GM21515 (cell line): ENCODE measurements around the gene DALRD3.
A peak's percentile ranks its signal among the peaks of the same experiment; 100 is the strongest.
"Not testable (repeated sequence)": the region's sequence is repeated elsewhere in the genome, so short reads cannot be mapped to it uniquely, and the experiment has no call there.

Source experiments
- ATAC-seq: cut with Tn5 transposase; IDR thresholded peaks from one replicate; pipeline ENCODE4 v1.9.1; 2021; ENCODE audit not compliant: unreplicated experiment

DALRD3 gene

DNA sequence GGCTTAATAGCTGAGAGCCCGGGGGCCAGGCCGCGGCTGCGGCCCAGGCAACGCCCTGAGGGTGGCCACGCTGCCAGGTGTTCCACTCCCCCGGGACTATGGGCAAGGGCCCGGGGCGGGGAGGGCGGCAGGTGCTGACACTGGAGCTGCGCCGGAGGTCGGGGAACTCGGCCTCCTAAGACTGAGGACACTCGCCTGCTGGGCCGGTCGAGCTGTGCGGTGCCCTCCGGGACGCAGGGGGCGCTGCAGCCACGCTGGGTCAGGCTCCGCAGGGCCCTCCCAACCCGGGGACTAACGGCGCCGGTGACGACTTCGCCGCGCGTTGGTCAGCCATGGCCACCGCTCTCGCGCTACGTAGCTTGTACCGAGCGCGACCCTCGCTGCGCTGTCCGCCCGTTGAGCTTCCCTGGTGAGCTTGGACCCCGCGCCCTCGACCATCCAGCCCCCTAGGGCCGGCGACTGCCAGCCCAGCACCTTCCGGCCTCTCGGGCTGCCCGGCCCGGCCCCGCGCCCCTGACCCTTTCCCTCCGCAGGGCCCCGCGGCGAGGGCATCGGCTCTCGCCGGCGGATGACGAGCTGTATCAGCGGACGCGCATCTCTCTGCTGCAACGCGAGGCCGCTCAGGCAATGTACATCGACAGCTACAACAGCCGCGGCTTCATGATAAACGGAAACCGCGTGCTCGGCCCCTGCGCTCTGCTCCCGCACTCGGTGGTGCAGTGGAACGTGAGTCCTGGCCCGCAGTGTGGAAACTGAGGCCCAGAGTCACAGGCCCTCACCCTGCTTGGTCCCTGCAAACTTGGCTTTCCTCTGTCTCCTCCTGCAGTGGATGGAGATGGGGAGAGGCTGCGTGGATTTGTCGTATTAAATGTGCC lies 3.7 kb upstream of the DALRD3 start, which contains the start of gene NDUFAF3:
Gene NDUFAF3, plus strand, starts transcription at position 309 of the 875 bp plus-strand sequence. Its CDS starts 24 bp downstream, at position 333.
- peak; percentile 49 for ATAC-seq

DNA sequence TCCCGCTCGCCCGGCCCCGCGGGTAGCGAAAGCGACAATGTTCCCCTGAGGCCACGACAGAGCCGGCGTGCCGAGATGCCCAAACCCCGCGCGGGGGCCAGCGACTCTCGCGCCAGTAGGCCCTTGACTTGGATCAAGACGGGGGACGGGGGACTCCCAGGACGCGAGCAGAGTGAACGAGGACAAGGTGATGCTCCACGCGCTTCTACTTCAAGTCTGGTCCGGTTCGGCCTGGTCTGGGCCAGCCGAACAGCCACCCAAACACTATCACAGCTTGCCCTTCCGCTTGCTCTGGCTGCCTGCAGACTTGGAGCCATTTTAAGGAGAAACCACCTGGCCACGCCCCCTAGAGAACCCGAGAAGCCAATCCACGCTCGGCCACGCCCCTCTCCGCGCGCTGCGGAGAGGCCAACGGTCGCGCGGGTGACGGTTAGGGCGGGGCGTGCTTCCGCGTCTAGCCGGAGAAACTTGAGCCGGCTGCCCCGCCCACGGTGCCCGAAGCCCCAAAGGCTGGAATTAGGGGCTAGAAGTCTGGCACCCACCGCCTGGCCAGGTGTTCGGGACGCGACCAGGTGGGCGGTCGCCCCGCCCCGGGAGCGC lies 2.9 kb upstream of the DALRD3 start:
- peak; percentile 51 for ATAC-seq

DNA sequence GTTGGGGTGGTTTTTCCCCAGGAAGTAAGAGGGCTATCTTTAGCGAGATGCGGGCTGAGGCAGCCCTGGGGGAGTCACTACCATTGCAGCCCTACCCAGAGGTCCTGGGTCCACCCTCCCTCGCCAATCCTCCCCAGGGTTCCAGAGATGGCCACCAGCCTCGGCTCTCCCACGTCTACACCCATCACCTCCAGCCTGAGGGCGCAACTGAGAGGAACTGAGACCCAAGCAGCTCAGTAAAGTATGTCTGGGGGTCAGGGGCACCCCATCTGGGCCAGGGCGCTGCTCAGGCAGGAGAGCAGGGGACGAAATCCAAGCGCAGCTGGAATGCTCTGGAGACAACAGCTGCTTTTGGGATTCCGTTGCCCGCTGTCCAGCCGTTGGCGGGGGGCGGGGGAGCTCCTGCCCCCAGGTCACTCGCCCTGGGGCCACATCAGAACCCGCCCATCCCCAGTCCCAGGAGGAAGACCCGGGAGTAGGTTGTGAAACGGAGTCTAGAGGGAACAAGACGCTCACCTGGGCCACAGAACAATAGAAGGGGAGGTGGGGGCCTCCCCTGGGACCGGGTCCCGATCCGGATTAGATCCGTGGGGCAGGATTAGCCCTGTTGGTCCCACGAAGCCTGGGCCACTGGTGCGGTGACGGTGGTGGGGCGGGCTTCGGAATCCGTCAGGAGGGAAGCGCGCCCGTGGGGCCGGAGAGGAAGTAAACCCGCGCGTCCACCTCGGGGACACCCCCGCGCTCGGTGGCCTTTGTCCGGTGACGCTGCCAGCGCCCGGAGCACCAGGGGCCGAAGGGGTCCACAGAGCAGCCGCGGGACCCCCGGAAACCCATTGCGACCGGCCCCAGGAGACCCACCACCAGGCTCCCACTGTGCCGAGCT lies 2.2 kb upstream of the DALRD3 start:
- ATAC-seq, result peak; percentile 7

DNA sequence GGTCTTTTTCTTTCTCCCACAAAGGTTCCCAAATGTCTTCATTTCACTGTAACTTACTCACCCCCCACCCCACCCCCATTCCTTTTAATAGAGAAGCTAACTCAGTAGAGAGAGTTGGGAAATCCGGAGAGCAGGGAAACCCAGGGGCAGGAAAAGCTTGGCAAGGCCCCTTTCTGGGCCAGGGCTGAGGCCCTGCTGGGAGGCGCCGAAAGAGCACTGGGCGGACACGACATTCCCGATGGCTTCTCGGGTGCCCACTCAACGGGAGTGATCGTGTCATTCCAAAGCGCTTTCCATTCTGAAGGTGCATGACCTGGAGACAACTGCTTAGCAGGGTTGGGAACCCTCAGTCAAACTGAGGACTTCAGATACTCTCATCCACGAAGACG lies 1.6 kb upstream of the DALRD3 start:
- ATAC-seq, result no peak

DNA sequence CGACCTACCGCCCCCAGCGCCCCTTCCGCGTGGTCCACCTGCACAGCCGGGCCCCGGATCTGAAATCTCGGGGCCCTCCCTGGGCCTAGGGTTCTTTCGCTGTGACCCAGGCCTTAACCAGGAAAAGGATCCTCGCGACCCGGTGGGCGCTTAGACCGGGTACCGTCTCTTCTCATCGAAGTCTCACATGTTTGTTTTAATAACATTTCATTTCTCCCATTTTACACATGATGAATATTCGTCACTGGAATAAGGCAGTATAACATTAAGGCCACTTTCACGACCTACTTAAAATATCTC lies 277 bp upstream of the DALRD3 start:
- no peak for ATAC-seq

DNA sequence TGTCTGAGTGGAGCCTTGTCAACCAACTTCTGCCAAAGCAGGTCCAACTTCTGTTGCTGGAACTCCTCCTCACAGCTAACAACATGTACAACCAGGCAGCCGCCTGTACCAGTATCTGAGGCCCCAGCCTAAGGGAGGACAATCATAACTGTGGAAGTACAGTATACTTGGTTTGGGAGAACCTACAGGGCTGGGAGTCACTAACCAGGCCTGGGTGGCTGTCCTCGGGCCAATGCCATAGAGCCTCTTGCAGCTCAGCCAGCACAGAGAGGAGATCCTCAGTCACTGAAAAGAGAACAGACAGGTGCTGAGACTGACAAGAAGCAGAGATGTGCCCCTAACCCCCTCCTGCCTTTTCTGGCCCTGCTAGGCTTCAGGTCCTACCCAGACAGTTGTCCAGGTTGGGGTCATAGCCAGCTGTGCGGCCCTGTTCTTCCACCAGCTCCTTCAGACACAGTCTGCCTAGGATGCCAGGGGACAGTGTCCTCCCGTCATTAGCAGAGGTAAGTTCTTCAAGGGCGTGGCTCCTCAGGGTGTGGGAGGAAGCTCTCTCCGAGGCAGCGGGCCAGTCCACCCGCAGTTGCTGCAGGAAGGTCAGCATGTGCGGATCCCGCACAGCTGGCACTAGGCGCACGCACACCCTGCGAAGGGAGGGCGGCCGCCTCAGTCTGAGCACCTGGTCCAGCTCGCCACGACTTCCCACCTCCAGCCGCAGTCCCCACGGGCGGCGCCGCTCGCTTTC lies 980 bp downstream of the DALRD3 start:
- no peak for ATAC-seq

DNA sequence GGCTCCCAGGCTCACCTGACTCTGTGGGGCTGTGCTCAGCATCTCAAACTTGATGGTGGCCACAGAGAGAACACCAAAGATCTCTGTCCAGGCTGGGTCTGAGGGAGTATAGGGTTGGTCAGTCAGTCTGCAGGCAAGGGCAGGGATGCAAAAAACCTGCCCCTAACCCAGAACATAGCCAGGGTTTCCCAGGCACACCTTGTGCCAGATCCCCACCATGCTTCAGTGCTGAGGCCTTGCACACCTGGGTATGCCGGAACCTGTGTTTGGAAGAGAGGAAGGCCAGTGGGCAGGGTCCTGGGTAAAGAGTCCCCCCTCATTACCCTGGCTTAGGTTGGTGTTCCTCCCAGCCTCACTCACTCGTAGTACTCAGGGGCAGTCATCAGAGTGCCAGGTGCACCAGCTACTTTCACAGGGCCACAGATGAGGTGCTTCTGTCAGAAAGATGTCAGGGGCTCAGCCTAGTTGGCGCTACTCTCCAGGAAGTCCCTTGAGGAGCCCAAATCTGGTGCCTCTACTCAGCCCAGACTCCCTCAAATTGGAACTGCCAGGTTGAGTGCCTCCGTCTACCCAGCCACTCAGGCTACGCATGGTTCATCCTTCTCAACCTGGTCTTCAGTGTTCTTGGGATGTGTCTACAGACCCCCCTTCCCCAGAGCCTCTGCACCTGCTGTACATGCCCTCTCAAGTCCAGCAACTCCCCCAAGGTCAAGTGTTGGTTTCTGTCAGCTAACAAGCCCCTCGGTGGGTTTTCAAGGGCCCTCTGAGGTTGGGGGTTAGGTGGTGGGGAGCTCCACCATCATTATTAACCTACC lies 1.8 kb downstream of the DALRD3 start:
- no peak for ATAC-seq

DNA sequence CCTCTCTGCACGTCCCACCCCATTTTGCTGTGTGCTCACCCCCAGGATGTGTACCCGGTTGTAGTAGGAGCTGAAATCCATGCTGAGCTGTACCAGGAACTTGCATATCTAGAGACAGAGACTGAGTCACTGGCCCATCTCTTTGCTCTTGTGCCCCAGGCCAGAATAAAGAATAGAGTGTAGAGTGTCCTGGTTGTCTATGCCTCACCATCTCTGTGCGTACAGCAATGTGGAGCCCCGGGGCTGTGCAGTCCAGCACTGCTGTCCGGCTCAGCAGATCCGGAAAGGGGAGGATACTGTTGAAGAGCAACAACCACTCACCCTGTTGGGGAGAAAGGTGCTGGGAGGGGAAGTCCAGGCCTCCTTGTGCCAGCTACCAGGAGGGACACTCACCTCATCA lies 2.6 kb downstream of the DALRD3 start:
- ATAC-seq, result no peak

DNA sequence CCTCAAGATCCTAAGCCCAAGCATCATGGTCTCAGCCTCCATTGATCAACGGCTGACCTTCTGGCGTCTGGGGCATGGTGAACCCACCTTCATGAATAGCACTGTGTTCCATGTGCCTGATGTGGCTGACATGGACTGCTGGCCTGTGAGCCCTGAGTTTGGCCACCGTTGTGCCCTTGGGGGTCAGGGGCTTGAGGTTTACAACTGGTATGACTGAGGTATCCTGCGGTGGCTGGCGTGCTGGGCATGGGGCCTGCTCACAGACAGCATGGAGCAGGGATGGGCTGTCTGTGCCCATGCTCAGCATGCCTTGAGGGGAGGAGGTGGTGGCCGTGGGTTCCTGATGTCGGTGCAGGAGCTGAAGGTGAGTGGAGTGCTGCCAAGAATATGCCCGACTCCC lies 3.3 kb downstream of the DALRD3 start:
- ATAC-seq, result no peak

DNA sequence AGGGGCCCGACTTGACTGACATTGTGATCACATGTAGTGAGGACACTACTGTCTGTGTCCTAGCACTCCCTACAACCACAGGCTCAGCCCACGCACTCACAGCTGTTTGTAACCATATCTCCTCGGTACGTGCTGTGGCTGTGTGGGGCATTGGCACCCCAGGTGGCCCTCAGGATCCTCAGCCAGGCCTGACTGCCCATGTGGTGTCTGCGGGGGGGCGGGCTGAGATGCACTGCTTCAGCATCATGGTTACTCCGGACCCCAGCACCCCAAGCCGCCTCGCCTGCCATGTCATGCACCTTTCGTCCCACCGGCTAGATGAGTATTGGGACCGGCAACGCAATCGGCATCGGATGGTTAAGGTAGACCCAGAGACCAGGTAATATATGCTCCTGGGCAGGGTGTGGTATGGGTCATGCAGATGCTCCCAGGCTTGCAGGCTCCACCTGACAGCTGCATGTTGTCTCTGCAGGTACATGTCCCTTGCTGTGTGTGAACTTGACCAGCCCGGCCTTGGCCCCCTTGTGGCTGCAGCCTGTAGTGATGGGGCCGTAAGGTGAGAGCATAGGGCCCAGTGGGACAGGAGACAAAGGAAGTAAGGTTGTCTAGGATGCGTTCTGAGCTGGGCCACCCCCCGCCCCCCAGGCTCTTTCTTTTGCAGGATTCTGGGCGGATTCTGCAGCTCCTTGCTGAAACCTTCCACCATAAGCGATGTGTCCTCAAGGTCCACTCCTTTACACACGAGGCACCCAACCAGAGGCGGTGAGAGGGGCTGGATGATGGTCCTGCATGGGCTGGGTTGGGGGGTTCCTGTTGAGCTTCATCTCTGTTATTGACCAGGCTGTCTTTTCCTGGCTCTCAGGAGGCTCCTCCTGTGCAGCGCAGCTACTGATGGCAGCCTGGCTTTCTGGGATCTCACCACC lies 4.4 kb downstream of the DALRD3 start:
- ATAC-seq, result no peak

DNA sequence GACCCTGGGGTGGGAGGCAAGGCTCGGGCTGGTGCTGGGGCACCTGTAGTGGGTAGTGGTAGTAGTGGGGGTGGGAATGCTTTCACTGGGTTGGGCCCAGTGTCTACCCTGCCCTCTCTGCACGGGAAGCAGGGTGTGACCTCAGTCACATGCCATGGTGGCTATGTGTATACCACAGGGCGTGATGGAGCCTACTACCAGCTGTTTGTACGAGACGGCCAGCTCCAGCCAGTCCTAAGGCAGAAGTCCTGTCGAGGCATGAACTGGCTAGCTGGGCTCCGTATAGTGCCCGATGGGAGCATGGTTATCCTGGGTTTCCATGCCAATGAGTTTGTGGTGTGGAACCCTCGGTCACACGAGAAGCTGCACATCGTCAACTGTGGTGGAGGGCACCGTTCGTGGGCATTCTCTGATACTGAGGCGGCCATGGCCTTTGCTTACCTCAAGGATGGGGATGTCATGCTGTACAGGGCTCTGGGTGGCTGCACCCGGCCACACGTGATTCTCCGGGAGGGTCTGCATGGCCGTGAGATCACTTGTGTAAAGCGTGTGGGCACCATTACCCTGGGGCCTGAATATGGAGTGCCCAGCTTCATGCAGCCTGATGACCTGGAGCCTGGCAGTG lies 5.2 kb downstream of the DALRD3 start:
- no peak for ATAC-seq

DNA sequence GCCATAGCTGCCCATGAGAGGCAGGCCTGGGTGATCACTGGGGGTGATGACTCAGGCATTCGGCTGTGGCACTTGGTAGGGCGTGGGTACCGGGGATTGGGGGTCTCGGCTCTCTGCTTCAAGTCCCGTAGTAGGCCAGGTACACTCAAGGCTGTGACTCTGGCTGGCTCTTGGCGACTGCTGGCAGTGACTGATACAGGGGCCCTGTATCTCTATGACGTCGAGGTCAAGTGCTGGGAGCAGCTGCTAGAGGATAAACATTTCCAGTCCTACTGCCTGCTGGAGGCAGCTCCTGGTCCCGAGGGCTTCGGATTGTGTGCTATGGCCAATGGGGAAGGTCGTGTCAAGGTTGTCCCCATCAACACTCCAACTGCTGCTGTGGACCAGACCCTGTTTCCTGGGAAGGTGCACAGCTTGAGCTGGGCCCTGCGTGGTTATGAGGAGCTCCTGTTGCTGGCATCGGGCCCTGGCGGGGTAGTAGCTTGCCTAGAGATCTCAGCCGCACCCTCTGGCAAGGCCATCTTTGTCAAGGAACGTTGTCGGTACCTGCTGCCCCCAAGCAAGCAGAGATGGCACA lies 5.9 kb downstream of the DALRD3 start:
- no peak for ATAC-seq

DNA sequence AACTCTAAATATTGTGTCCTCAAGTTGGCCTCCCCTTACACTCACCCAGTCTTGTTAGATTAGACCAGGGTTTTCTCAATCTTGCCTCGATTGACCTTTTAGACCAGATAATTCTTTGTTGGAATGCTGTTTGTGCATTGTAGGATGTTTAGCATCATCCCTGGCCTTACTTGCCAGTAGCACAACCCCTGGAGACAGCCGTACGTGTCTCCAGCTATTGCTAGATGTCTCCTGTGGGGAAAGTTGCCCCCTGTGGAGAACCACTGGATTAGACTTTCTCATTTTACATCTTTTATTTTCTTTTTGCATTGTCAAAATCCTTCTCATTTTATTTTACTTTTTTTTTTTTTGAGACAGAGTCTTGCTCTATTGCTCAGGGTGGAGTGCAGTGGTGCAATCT lies 9.0 kb downstream of the DALRD3 start:
- ATAC-seq, result no peak

DNA sequence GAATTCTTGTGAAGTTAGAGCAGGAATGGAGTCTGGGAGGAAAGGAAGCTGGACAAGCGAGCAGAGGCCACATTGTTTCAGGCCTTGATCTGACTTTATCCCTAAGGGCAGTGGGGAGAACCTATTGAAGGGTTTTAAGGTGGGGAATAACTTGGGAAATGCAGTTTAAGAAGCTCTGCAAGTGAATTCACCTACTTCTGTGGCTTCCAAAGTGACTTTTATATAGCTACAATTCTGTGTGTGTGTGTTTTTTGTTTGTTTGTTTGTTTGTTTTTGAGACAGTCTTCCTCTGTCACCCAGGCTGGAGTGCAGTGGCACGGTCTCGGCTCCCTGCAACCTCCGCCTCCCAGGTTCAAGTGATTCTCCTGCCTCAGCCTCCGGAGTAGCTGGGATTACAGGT lies 9.8 kb downstream of the DALRD3 start:
- not testable (repeated sequence) for ATAC-seq

DNA sequence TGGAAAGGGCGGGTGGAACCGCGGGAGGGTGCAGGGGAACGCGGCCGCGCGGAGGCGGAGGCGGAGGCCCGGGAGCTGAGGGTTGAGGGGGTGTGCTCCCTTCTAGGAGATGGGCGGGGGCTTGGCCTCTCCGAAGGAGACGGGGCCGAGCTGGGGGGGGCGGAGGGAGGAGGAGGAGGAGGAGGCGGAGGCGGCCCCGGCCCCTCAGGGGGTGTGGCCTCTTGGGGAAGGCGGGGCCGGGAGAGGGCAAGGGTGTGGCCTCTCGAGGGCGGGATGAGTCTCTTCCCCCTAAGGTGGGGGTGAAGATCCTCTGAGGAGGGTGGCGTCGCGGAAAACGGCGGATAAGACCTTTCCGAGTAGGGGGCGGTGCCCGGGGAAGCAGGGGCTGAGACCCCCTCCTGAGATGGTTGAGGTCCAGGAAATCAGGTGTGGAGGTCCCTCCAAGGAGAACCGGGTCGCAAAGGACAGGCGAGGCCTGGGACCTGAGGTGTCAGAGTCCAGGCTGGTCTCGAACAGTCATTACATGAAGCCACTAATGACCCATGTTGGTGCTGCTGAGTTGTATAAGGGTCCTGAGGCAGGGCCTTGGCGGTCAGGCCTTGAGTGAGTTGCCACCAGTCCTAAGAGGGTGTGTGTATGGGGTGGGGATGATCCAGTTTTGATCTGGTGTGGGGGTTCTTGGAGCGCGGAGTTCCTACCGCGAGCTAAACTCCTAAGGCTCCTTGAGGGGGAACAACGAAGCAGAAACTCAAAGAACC lies 10.4 kb downstream of the DALRD3 start:
- peak; percentile 44 for ATAC-seq

DNA sequence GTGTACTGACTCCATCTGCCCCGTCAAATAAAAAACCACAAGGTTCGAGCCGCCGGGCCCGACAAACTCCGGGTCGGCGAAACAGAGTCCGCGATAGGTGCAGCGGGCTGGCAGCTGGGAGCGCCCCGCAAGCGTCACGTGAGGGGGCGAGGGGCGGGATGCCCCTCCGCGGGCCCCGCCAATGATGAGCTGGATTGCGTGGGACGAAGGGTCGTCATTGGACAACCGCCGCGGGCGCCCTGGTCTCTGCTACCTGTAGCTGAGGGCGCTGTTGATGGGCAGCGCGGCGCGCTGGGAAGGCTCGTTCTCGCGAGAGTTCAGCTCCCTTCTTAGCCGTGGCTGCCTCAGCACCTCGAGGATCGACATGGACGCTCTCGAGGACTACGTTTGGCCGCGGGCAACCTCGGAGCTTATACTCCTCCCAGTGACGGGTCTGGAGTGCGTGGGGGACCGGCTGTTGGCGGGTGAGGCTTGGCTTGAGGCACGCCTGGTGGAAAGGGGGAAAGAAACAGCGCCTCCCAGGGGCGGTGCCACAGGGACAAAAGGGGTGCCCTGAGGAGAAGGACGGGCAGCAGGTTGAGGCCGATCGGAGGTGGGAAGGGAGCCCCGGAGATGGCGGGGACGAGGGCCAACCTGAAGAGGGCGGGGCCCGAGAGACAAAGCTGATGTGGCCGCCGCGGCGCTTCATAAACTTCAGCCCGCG lies 11.2 kb downstream of the DALRD3 start, which contains the start of gene WDR6:
Gene WDR6, plus strand, starts transcription at position 324 of the 703 bp plus-strand sequence. Its CDS starts 41 bp downstream, at position 365.
- ATAC-seq, result peak; percentile 81
